Measurements from ENCODE around the gene DLGAP1. TPM values are rescaled to one million over a fixed set of nuclear protein-coding genes. Genes with fewer than 3 reads are reported as not detected.

Gene DLGAP1
- total RNA-seq, 1 donor from 2014 or later: 2.0 TPM

GRCh38 chr18:4172196-4173100, 282.7 kb downstream of the DLGAP1 start:
- Histone ChIP-seq H3K36me3 (no peaks in the 10 kb centered on the region), H3K9me3 (no peaks in the 10 kb centered on the region), H3K27ac (no peak overlapping the region), H3K27me3 (no peaks in the 10 kb centered on the region), H3K4me3 (no peak overlapping the region), H3K4me1 (no peaks in the 10 kb centered on the region)
- TF ChIP-seq CTCF (IDR thresholded peaks at IDR 0.05): no peak
- DNase-seq (ENCODE audit: low spot score in 2 of 2): no peak
- intact Hi-C loops (cut with DNase I): no loop called here

- no peak for TF ChIP-seq CTCF (IDR thresholded peaks at IDR 0.05)
- DNase-seq (ENCODE audit: low spot score in 2 of 2): no peak
These were observed 297.8 kb downstream of the DLGAP1 start for GRCh38 chr18:4157352-4157751.

GRCh38 chr18:4146797-4147196, 308.3 kb downstream of the DLGAP1 start:
- H3K27me3 ChIP-seq: no peaks in the 10 kb centered on the region
- no peaks in the 10 kb centered on the region for H3K9me3 ChIP-seq
- no peak for TF ChIP-seq CTCF (IDR thresholded peaks at IDR 0.05)
- H3K36me3 ChIP-seq: no peaks in the 10 kb centered on the region
- H3K4me1 ChIP-seq: no peaks in the 10 kb centered on the region
- H3K27ac ChIP-seq: no peak overlapping the region
- no peak overlapping the region for H3K4me3 ChIP-seq
- no peak for DNase-seq (ENCODE audit: low spot score in 2 of 2)
- intact Hi-C loops (cut with DNase I): no loop called here

More at GRCh38 chr18:4157352-4157751, 297.8 kb downstream of the DLGAP1 start:
- Histone ChIP-seq H3K27ac (no peak overlapping the region), H3K4me1 (no peaks in the 10 kb centered on the region), H3K4me3 (no peak overlapping the region), H3K36me3 (no peaks in the 10 kb centered on the region), H3K9me3 (no peaks in the 10 kb centered on the region), H3K27me3 (no peaks in the 10 kb centered on the region)
- intact Hi-C loops (cut with DNase I): no loop called here

- Histone ChIP-seq H3K4me3 (no peak overlapping the region), H3K9me3 (no peaks in the 10 kb centered on the region), H3K27ac (no peak overlapping the region), H3K36me3 (no peaks in the 10 kb centered on the region), H3K4me1 (no peaks in the 10 kb centered on the region), H3K27me3 (no peaks in the 10 kb centered on the region)
- no peak for DNase-seq (ENCODE audit: low spot score in 2 of 2)
- intact Hi-C loops (cut with DNase I): no loop called here
- no peak for TF ChIP-seq CTCF (IDR thresholded peaks at IDR 0.05)
These were observed 310.9 kb downstream of the DLGAP1 start for GRCh38 chr18:4144201-4144600.

- no peak for DNase-seq (ENCODE audit: low spot score in 2 of 2)
- intact Hi-C loops (cut with DNase I): no loop called here
These were observed 311.5 kb downstream of the DLGAP1 start for GRCh38 chr18:4143585-4143984.

More at GRCh38 chr18:4143585-4143984, 311.5 kb downstream of the DLGAP1 start:
- Histone ChIP-seq H3K36me3 (no peaks in the 10 kb centered on the region), H3K27me3 (no peaks in the 10 kb centered on the region), H3K4me1 (no peaks in the 10 kb centered on the region), H3K9me3 (no peaks in the 10 kb centered on the region), H3K27ac (no peak overlapping the region), H3K4me3 (no peak overlapping the region)
- no peak for TF ChIP-seq CTCF (IDR thresholded peaks at IDR 0.05)

All from ascending aorta (tissue), 2 donors.